H1 (cell line): ENCODE measurements around the gene OSBP2. TPM values are rescaled to one million over a fixed set of nuclear protein-coding genes. Genes with fewer than 3 reads are reported as not detected.
"Not testable (repeated sequence)": the region's sequence is repeated elsewhere in the genome, so short reads cannot be mapped to it uniquely, and the experiment has no call there.

Source experiments
- CTCF ChIA-PET: fragments of 300-600 bp; sonication (Branson Sonifier 250); formaldehyde crosslinking; loops from one replicate; lab custom pipeline; 2021; ENCODE audit not compliant: partially characterized antibody; lab: Charles Lee
- POLR2A ChIA-PET: fragments of 300-600 bp; sonication (Branson Sonifier 250); formaldehyde crosslinking; loops from one replicate; lab custom pipeline; 2021; ENCODE audit warnings: inconsistent platforms; ENCODE audit not compliant: partially characterized antibody; lab: Charles Lee
- DNase-seq, 2 experiments: peaks; one replicate each; pipeline versions ENCODE4 v3.0.0 to v3.0.0-alpha.2; 2010 to 2022; ENCODE audit warnings: low spot score in 2 of 2, low read depth in 1 of 2, mixed read lengths in 1 of 2
- FAIRE-seq: peaks from 2 replicates; lab custom pipeline; 2011; peaks lifted over from hg19 to GRCh38; lab: Jason Lieb, UNC
- H2AFZ ChIP-seq: 2 replicates; pipeline ENCODE4 v1.8.1; 2012; ENCODE audit warnings: low read length, inconsistent platforms
- H2AK5ac ChIP-seq: 2 replicates; pipeline ENCODE4 v1.6.1; 2013; ENCODE audit warnings: low read depth, low read length
- H2BK120ac ChIP-seq: replicated peaks from 2 replicates; pipeline ENCODE3; 2013; ENCODE audit warnings: low read depth, low read length, inconsistent platforms
- H2BK12ac ChIP-seq: 2 replicates; pipeline ENCODE4 v1.6.1; 2013; ENCODE audit warnings: low read depth, low read length
- H2BK15ac ChIP-seq: 2 replicates; pipeline ENCODE4 v1.6.1; 2013; ENCODE audit warnings: low read length
- H2BK20ac ChIP-seq: 2 replicates; pipeline ENCODE4 v1.6.1; 2013; ENCODE audit warnings: low read length
- H2BK5ac ChIP-seq: 2 replicates; pipeline ENCODE4 v1.6.1; 2013; ENCODE audit warnings: low read depth, low read length
- H3K14ac ChIP-seq: 2 replicates; pipeline ENCODE4 v1.6.1; 2013; ENCODE audit warnings: inconsistent platforms; ENCODE audit not compliant: insufficient read length
- H3K18ac ChIP-seq: 2 replicates; pipeline ENCODE4 v1.6.1; 2013; ENCODE audit warnings: low read length; ENCODE audit errors: extremely low read depth
- H3K23ac ChIP-seq: 2 replicates; pipeline ENCODE4 v1.6.1; 2013; ENCODE audit warnings: inconsistent platforms; ENCODE audit not compliant: insufficient read length
- H3K23me2 ChIP-seq: 2 replicates; pipeline ENCODE4 v1.6.1; 2013; ENCODE audit warnings: low read depth, low read length
- H3K27ac ChIP-seq: 2 replicates; pipeline ENCODE4 v1.6.1; 2011; ENCODE audit warnings: low read depth, low read length, inconsistent platforms
- H3K27me3 ChIP-seq, 4 experiments: replicated peaks in 1 of 4; 1 replicate in 1 of 4; 2 replicates in 3 of 4; pipeline versions ENCODE4 v1.6.1 to v1.8.1; 2011 to 2013; ENCODE audit warnings: low read length in 3 of 4, mild to moderate bottlenecking in 3 of 4, inconsistent platforms in 2 of 4, mixed read lengths in 2 of 4, moderate library complexity in 1 of 4; ENCODE audit not compliant: control insufficient read depth in 3 of 4, insufficient read depth in 3 of 4; ENCODE audit errors: extremely low read depth in 1 of 4
- H3K36me3 ChIP-seq, 4 experiments: 2 replicates each; pipeline versions ENCODE4 v1.6.1 to v1.8.1; 2011 to 2013; ENCODE audit warnings: mild to moderate bottlenecking in 4 of 4, low read length in 3 of 4, moderate library complexity in 2 of 4, control low read depth in 1 of 4, inconsistent platforms in 1 of 4; ENCODE audit not compliant: insufficient read depth in 4 of 4, control insufficient read depth in 2 of 4
- H3K4ac ChIP-seq: replicated peaks from 2 replicates; pipeline ENCODE3; 2013; ENCODE audit warnings: low read length, low read depth, mixed read lengths, inconsistent platforms; ENCODE audit not compliant: insufficient read length
- H3K4me1 ChIP-seq, 4 experiments: replicated peaks in 1 of 4; 1 replicate in 1 of 4; 2 replicates in 3 of 4; pipeline versions ENCODE4 v1.6.1 to v1.8.1; 2011 to 2013; ENCODE audit warnings: low read length in 3 of 4, inconsistent platforms in 2 of 4, mixed read lengths in 1 of 4; ENCODE audit not compliant: insufficient read depth in 4 of 4, control insufficient read depth in 3 of 4
- H3K4me2 ChIP-seq, 2 experiments: 2 replicates each; pipeline versions ENCODE4 v1.6.1 to v1.8.1; 2011 to 2013; ENCODE audit warnings: low read depth in 2 of 2, low read length in 2 of 2, control low read depth in 1 of 2, inconsistent platforms in 1 of 2, mild to moderate bottlenecking in 1 of 2; ENCODE audit not compliant: insufficient read depth in 1 of 2
- H3K4me3 ChIP-seq, 4 experiments: fragments of 200-600, 300-600 bp in 1 of 4; sonication (generic), shearing (Covaris generic), sonication (Bioruptor Twin) in 1 of 4; 2 replicates each; pipeline versions ENCODE4 v1.5.1 to v1.8.1; 2011 to 2016; ENCODE audit warnings: low read length in 4 of 4, low read depth in 3 of 4, control low read depth in 2 of 4, inconsistent platforms in 2 of 4, mild to moderate bottlenecking in 2 of 4, mixed read lengths in 1 of 4, moderate library complexity in 1 of 4; ENCODE audit not compliant: insufficient read depth in 2 of 4; ENCODE audit errors: extremely low read depth in 1 of 4
- H3K56ac ChIP-seq: replicated peaks from 2 replicates; pipeline ENCODE3; 2013; ENCODE audit warnings: low read depth, mild to moderate bottlenecking, mixed read lengths, low read length, inconsistent platforms; ENCODE audit not compliant: insufficient read length
- H3K79me1 ChIP-seq: 2 replicates; pipeline ENCODE4 v1.6.1; 2013; ENCODE audit warnings: low read depth, low read length, control low read depth
- H3K79me2 ChIP-seq, 2 experiments: 2 replicates each; pipeline versions ENCODE4 v1.6.1 to v1.8.1; 2012 to 2013; ENCODE audit warnings: low read length in 2 of 2, mild to moderate bottlenecking in 2 of 2, inconsistent platforms in 1 of 2; ENCODE audit not compliant: insufficient read depth in 2 of 2, control insufficient read depth in 1 of 2
- H3K9ac ChIP-seq, 4 experiments: replicated peaks in 1 of 4; 1 replicate in 1 of 4; 2 replicates in 3 of 4; pipeline versions ENCODE4 v1.6.1 to v1.8.1; 2011 to 2013; ENCODE audit warnings: low read depth in 3 of 4, low read length in 3 of 4, control low read depth in 2 of 4, mild to moderate bottlenecking in 2 of 4, moderate library complexity in 2 of 4, inconsistent platforms in 1 of 4; ENCODE audit errors: extremely low read depth in 1 of 4
- H3K9me3 ChIP-seq, 2 experiments: 2 replicates each; pipeline versions ENCODE4 v1.6.1 to v1.8.1; 2012 to 2013; ENCODE audit warnings: mild to moderate bottlenecking in 2 of 2, moderate library complexity in 2 of 2, control low read depth in 1 of 2, inconsistent platforms in 1 of 2, low read depth in 1 of 2, low read length in 1 of 2, mixed read lengths in 1 of 2; ENCODE audit not compliant: insufficient read depth in 2 of 2
- H4K20me1 ChIP-seq, 2 experiments: replicated peaks in 1 of 2; 2 replicates each; pipeline versions ENCODE3 to v1.8.1; 2011 to 2013; ENCODE audit warnings: inconsistent platforms in 2 of 2, low read length in 2 of 2, mild to moderate bottlenecking in 1 of 2; ENCODE audit not compliant: insufficient read depth in 2 of 2, control insufficient read depth in 1 of 2
- H4K5ac ChIP-seq: 2 replicates; pipeline ENCODE4 v1.6.1; 2013; ENCODE audit warnings: low read length, low read depth, mixed read lengths, inconsistent platforms; ENCODE audit not compliant: insufficient read length
- H4K8ac ChIP-seq: 2 replicates; pipeline ENCODE4 v1.8.0; 2013; ENCODE audit warnings: mild to moderate bottlenecking, moderate library complexity, low read length, inconsistent platforms; ENCODE audit not compliant: insufficient read depth; ENCODE audit errors: extremely low read depth
- H4K91ac ChIP-seq: replicated peaks from 2 replicates; pipeline ENCODE3; 2013; ENCODE audit warnings: low read length, mixed read lengths, inconsistent platforms; ENCODE audit not compliant: insufficient read length
- WGBS, 2 experiments: shearing (Covaris generic) in 1 of 2; methylation state at CpG; one replicate each; pipeline versions ENCODE4 v1.1.6 to v1.1.7; 2013 to 2015; ENCODE audit warnings: low lambda C conversion rate in 2 of 2, mixed read lengths in 2 of 2, inconsistent platforms in 1 of 2, low coverage in 1 of 2, missing lambda C conversion rate in 1 of 2; ENCODE audit not compliant: insufficient replicate concordance in 2 of 2, insufficient coverage in 1 of 2, insufficient read length in 1 of 2; ENCODE audit errors: extremely low coverage in 1 of 2, missing lambda C conversion rate in 1 of 2; 5-methylcytosine and 5-hydroxymethylcytosine counted together
- polyA plus RNA-seq, 7 experiments: library from polyadenylated mRNA; depleted of rRNA in 3 of 7; stranded (reverse) in 5 of 7; unstranded in 2 of 7; fragments of >200 nt in 5 of 7; fragments of 200-250 nt in 2 of 7; gene quantifications; 1 replicate in 5 of 7; 2 replicates in 1 of 7; 4 replicates in 1 of 7; pipeline versions ENCODE4 v1.2.1 to v1.2.3, GENCODE V29; 2011 to 2013; ENCODE audit warnings: missing spikeins in 2 of 7, mixed read lengths in 2 of 7
- total RNA-seq: library from RNA; stranded (reverse); fragmentation: NEBNext Ultra II Directional; extraction: Animal tissue kit (Norgen Biotek cat#: 25700); gene quantifications from 2 replicates; pipeline ENCODE4 v1.2.1, GENCODE V29; 2021

Gene OSBP2
- total and polyA plus RNA-seq, 2 of the 8 experiments (the other 6 are each of a cell fraction or from before 2014, with no cell fraction given): 3.4 to 3.7 TPM

DNA sequence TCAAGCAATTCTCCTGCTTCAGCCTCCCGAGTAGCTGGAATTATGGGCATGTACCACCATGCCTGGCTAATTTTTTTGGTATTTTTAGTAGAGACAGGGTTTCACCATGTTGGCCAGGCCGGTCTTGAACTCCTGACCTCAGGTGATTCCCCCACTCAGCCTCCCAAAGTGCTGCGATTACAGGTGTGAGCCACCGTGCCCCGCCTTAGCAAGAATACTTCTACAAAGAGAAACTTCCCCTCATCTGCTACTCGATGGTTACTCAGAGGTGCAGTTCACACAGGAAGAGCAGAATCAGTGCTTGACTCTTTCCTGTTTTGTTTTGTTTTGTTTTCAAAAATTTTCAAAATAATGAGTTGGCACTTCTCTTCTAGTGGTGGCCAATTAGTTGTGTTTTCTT is 15.3 kb downstream of the OSBP2 start:
- 95% methylated on average over 6 of the region's 6 CpGs; no CpG with 5 or more reads in 1 of the 2 experiments for whole genome bisulfite sequencing, 2 experiments
- H2BK120ac ChIP-seq, POLR2A ChIA-PET: not testable (repeated sequence)

More for the DNA sequence above, 15.3 kb downstream of the OSBP2 start:
- H3K27ac ChIP-seq, H3K23me2 ChIP-seq, H3K23ac ChIP-seq, FAIRE-seq, DNase-seq, H3K79me2 ChIP-seq, H3K9ac ChIP-seq, H4K5ac ChIP-seq, H3K4me3 ChIP-seq, H3K79me1 ChIP-seq, H2AFZ ChIP-seq, H2BK12ac ChIP-seq, H4K91ac ChIP-seq, H3K36me3 ChIP-seq, H3K18ac ChIP-seq, H3K56ac ChIP-seq, H3K14ac ChIP-seq, H2BK5ac ChIP-seq, H3K4me1 ChIP-seq, H3K9me3 ChIP-seq, CTCF ChIA-PET, H4K8ac ChIP-seq, H3K4ac ChIP-seq, H3K4me2 ChIP-seq, H3K27me3 ChIP-seq, H2BK15ac ChIP-seq, H2BK20ac ChIP-seq, H4K20me1 ChIP-seq, H2AK5ac ChIP-seq: not testable (repeated sequence)
